ENCODE data around the gene LCE7A.

Gene LCE7A

DNA sequence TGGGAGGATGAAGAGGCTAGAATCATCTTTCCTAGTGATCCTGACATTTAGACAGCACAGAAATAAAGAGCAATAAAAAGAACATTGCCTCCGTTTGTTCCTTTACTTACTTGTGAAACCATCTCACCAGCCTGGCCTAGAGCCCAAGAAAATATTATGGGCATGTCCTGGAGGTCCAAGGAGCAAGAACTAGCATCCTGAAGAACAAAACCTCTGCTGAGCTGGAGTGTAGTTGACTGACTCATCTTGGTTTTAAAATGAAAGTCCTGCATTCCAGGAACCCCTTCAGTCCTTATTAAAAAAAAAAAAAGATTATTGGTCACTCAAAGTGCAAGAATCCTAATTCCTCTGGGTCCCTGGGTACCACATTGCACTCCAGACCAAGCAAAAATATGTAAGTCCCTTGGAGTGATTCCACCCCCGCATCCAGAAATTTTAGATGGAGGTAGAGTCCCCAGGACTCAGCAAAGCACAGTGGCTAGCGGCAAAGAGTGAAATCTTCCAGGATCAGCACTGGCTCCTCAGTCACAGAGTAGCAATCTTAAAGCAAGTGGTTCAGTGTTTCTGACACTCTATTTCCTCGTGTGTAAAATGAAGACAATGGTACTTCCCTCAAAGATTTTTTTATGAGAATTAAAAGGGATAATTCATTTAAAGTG lies 25.3 kb downstream of the LCE7A start:
- peak; percentile 55 for DNase-seq (ENCODE audit: low read depth)
- H3K4me3 ChIP-seq (ENCODE audit: low read length) = no peak overlapping the region
- TF ChIP-seq, protein P1, sequence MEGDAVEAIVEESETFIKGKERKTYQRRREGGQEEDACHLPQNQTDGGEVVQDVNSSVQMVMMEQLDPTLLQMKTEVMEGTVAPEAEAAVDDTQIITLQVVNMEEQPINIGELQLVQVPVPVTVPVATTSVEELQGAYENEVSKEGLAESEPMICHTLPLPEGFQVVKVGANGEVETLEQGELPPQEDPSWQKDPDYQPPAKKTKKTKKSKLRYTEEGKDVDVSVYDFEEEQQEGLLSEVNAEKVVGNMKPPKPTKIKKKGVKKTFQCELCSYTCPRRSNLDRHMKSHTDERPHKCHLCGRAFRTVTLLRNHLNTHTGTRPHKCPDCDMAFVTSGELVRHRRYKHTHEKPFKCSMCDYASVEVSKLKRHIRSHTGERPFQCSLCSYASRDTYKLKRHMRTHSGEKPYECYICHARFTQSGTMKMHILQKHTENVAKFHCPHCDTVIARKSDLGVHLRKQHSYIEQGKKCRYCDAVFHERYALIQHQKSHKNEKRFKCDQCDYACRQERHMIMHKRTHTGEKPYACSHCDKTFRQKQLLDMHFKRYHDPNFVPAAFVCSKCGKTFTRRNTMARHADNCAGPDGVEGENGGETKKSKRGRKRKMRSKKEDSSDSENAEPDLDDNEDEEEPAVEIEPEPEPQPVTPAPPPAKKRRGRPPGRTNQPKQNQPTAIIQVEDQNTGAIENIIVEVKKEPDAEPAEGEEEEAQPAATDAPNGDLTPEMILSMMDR (IDR thresholded peaks at IDR 0.05; ENCODE audit: insufficient read depth, low read depth, low read length, missing control alignments) = no peak

DNA sequence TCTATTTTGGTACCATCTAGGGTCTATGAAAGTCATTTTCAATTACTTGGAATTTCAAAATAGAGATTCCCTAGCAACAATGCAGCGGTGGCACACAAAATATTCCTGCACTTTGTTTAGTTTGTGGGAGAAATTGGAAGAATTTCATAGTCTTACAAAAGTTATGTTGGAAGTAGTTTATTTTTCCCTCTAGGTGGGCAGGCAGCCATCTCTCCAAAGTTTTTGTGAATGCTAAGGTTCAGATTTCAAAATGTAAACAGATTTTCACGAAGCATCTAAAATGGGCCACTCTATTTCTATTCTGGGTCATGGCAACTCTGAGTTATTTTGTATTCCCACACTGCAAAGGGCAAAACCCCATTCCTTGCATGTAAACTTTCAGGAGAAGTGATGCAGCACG lies 26.3 kb downstream of the LCE7A start:
- TF ChIP-seq, protein P1 (IDR thresholded peaks at IDR 0.05; ENCODE audit: insufficient read depth, low read depth, low read length, missing control alignments) = no peak
- DNase-seq (ENCODE audit: low read depth) = no peak
- H3K4me3 ChIP-seq (ENCODE audit: low read length) = no peak overlapping the region

DNA sequence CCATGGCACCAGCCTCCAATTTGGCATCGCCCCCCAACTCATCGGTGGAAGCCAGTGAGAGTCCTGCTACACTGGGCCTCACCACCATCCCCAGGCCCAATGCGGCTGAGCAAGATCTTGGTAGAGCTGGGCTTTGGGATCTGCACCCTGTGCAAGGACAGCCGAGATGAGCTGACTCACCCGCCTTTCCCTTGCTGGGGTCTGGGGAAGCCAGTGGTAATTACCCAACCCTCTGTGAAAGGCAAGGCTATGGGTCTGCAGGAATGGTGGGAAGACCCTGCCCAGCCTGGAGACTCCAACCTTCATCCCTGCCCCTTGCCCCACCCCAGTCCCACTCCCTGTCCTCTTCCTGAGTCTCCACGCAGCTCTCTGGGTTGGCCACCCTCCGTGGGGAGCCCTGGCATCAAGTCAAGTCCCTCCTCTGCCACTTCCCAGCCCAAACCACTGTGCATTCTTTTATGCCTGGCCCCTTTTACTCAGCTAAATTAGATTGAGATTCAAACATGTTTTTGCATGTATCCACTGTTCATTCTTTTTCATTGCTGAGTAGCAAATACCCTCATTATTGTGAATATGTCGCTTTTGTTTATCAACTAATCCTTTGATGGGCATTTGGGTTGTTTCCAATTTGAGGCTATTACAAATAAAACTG lies 27.1 kb downstream of the LCE7A start:
- no peak overlapping the region for H3K4me3 ChIP-seq (ENCODE audit: low read length)
- TF ChIP-seq, protein P1 (IDR thresholded peaks at IDR 0.05; ENCODE audit: insufficient read depth, low read depth, low read length, missing control alignments) = no peak
- DNase-seq (ENCODE audit: low read depth) = peak; percentile 54

- peak; percentile 37 for DNase-seq (ENCODE audit: low read depth)
- TF ChIP-seq, protein P1 (IDR thresholded peaks at IDR 0.05; ENCODE audit: insufficient read depth, low read depth, low read length, missing control alignments) = no peak
- no peak overlapping the region for H3K4me3 ChIP-seq (ENCODE audit: low read length)
These were observed 28.3 kb downstream of the LCE7A start for GRCh38 chr1:152888126-152888525.

GRCh38 chr1:152899027-152899426 lies 39.2 kb downstream of the LCE7A start:
- TF ChIP-seq, protein P1 (IDR thresholded peaks at IDR 0.05; ENCODE audit: insufficient read depth, low read depth, low read length, missing control alignments) = no peak
- no peak overlapping the region for H3K4me3 ChIP-seq (ENCODE audit: low read length)
- no peak for DNase-seq (ENCODE audit: low read depth)

- no peak overlapping the region for H3K4me3 ChIP-seq (ENCODE audit: low read length)
- TF ChIP-seq, protein P1 (IDR thresholded peaks at IDR 0.05; ENCODE audit: insufficient read depth, low read depth, low read length, missing control alignments) = no peak
- no peak for DNase-seq (ENCODE audit: low read depth)
These were observed 40.1 kb downstream of the LCE7A start for GRCh38 chr1:152899883-152900282.

DNA sequence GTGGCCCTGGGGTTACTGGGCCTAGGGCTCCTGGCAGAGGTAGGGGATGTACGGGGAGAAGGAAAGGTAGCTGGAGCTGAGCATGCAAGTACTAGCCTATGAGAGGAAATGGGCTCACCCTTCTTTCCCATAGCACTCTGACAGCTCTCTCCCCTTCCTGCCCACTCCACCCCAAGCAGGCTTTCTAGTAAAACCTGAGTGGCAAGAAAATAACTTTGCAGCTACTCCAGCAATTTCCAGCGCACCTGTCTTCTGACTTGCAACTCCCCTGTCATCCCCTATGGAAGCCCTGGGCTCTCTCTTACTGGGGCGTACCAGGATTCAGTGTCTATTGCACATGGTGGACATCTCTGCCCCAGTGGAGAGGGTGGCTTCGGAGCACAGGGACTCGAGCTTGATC lies 41.8 kb downstream of the LCE7A start:
- DNase-seq (ENCODE audit: low read depth) = peak; percentile 84
- TF ChIP-seq, protein P1 (IDR thresholded peaks at IDR 0.05; ENCODE audit: insufficient read depth, low read depth, low read length, missing control alignments) = no peak
- H3K4me3 ChIP-seq (ENCODE audit: low read length) = no peak overlapping the region
